Kidney (tissue), 14 donors: ENCODE measurements around the gene SLC7A14. TPM values are rescaled to one million over a fixed set of nuclear protein-coding genes. Genes with fewer than 3 reads are reported as not detected.

Experiments used
- DNase-seq, 5 donors: peaks; one replicate each; pipeline ENCODE4 v3.0.0-alpha.2; 2013 to 2020
- FAIRE-seq: peaks from 2 replicates; lab custom pipeline; 2012; peaks lifted over from hg19 to GRCh38; lab: Jason Lieb, UNC
- H3K27ac ChIP-seq, 2 donors: one replicate each; pipeline ENCODE4 v1.7.0; 2013; ENCODE audit warnings: low read depth in 2 of 2, low read length in 2 of 2, inconsistent platforms in 1 of 2
- H3K27me3 ChIP-seq: one replicate; pipeline ENCODE4 v1.7.1; 2013; ENCODE audit warnings: low read length, inconsistent platforms; ENCODE audit not compliant: control insufficient read depth, insufficient read depth
- H3K36me3 ChIP-seq, 3 donors: one replicate each; pipeline versions ENCODE4 v1.7.0 to v1.7.1; 2013; ENCODE audit warnings: low read length in 3 of 3, control low read depth in 1 of 3, inconsistent platforms in 1 of 3; ENCODE audit not compliant: insufficient read depth in 3 of 3, control insufficient read depth in 2 of 3
- H3K4me1 ChIP-seq, 3 donors: one replicate each; pipeline versions ENCODE4 v1.7.0 to v1.7.1; 2013; ENCODE audit warnings: low read length in 3 of 3, inconsistent platforms in 1 of 3, low read depth in 1 of 3; ENCODE audit not compliant: control insufficient read depth in 2 of 3, insufficient read depth in 2 of 3
- H3K4me3 ChIP-seq, 3 donors: one replicate each; pipeline versions ENCODE4 v1.7.0 to v1.8.1; 2013; ENCODE audit warnings: low read length in 3 of 3, control low read depth in 1 of 3, inconsistent platforms in 1 of 3
- H3K9ac ChIP-seq, 3 donors: one replicate each; pipeline versions ENCODE4 v1.7.0 to v1.7.1; 2013; ENCODE audit warnings: low read length in 3 of 3, control low read depth in 1 of 3, inconsistent platforms in 1 of 3
- H3K9me3 ChIP-seq, 3 donors: one replicate each; pipeline versions ENCODE4 v1.7.0 to v1.7.1; 2013; ENCODE audit warnings: low read length in 3 of 3, control low read depth in 1 of 3, inconsistent platforms in 1 of 3; ENCODE audit not compliant: control insufficient read depth in 2 of 3, insufficient read depth in 1 of 3
- CTCF ChIP-seq: IDR thresholded peaks from 3 replicates; pipeline ENCODE4 v1.5.1; 2012; ENCODE audit warnings: mild to moderate bottlenecking, moderate library complexity, borderline replicate concordance; ENCODE audit not compliant: insufficient read depth; ENCODE audit errors: extremely low read depth
- intact Hi-C: fragments of 100-400 bp; cut with DNase I; formaldehyde crosslinking; loops from one replicate; pipeline ENCODE4 v1.11.1; 2022
- polyA plus RNA-seq: library from polyadenylated mRNA; stranded (reverse); fragments of 350-450 nt; fragmentation: Illumina TruSeq; extraction: RNeasy Lipid Tissue Mini Kit (QIAGEN cat#74804); gene quantifications from one replicate; pipeline ENCODE4 v1.2.3, GENCODE V29; 2014; ENCODE audit warnings: low read depth, low replicate concordance; ENCODE audit not compliant: insufficient read depth
- total RNA-seq: library from RNA; stranded (reverse); fragmentation: NEBNext Ultra II Directional; extraction: Animal tissue kit (Norgen Biotek cat#: 25700); gene quantifications from one replicate; pipeline ENCODE4 v1.2.1, GENCODE V29; 2021
- donor health status: control.
- donor health status: control.
- donor health status: control.
- donor health status: control.
- donor health status: control.
- donor health status: DM: yes; HTN: yes; CAD: no.
- donor health status: Normal renal cell carcinoma (clear cell type).

Gene SLC7A14
- total and polyA plus RNA-seq, 2 donors from 2014 or later: 0.04 TPM; not detected in 1

DNA sequence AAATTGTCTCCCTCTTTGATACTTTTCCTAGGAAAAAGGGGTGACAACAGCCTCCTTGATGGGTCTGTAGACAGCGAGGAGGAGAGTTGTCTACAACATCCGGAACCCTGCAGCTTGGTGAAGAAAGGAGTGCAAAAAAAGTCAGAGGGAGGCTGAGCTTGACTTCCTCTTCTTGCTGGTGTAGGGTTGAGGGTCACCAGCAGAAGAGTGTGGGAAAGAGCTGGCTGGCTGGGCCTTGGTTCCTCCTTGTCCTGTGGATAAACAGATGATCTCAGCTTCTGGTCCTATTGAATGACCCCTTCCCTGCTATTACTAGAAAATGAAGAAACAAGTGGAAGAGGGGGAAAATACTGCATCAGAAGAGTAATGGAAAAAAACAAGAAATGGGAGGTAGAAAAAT lies 20.4 kb downstream of the SLC7A14 start:
- no peak for TF ChIP-seq CTCF
- FAIRE-seq: no peak
- no peaks in the 10 kb centered on the region for H3K27me3 ChIP-seq

DNA sequence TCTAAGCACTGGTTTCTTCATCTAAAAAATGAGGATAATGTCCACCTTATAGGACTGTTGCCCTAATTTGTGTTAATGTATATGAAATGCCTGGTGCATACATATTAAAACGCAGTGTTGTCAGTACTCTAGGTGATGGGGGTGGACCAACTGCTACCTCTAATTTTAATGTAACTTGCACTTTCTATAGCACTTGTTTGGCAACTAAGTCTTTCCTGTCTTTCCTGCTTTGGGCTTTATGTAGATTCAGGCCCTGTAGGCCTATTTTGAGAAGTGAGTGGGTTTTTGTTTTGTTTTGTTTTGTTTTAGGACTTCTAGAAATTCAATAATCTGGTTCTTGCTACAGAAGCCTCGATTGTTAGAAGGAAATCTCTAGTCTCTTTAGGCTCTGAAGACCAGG lies 21.2 kb downstream of the SLC7A14 start:
- no peaks in the 10 kb centered on the region for H3K27me3 ChIP-seq
- H3K4me1 ChIP-seq: no peaks in the 10 kb centered on the region
- no peaks in the 10 kb centered on the region for H3K9me3 ChIP-seq
- H3K27ac ChIP-seq: no peak overlapping the region
- no peak overlapping the region for H3K9ac ChIP-seq
- TF ChIP-seq CTCF: no peak
- no peak overlapping the region for H3K4me3 ChIP-seq
- FAIRE-seq: no peak
- intact Hi-C loops: no loop called here
- H3K36me3 ChIP-seq: no peaks in the 10 kb centered on the region
- no peak for DNase-seq

More for the DNA sequence above, 20.4 kb downstream of the SLC7A14 start:
- no peaks in the 10 kb centered on the region for H3K36me3 ChIP-seq
- H3K4me3 ChIP-seq: no peak overlapping the region
- no peak overlapping the region for H3K9ac ChIP-seq
- H3K27ac ChIP-seq: no peak overlapping the region
- intact Hi-C loops: no loop called here
- DNase-seq: no peak
- H3K4me1 ChIP-seq: no peaks in the 10 kb centered on the region
- no peaks in the 10 kb centered on the region for H3K9me3 ChIP-seq

GRCh38 chr3:170563712-170564423 lies 22.0 kb downstream of the SLC7A14 start:
- intact Hi-C loops: no loop called here
- Histone ChIP-seq H3K4me3 (no peak overlapping the region), H3K9ac (no peak overlapping the region)

More at GRCh38 chr3:170563712-170564423, 22.0 kb downstream of the SLC7A14 start:
- H3K4me1 ChIP-seq: no peaks in the 10 kb centered on the region
- FAIRE-seq (no peak), DNase-seq (peak in 2 of 5 donors; percentile 7 to 29)
- H3K36me3 ChIP-seq: no peaks in the 10 kb centered on the region
- H3K27ac ChIP-seq: no peak overlapping the region
- H3K9me3 ChIP-seq: no peaks in the 10 kb centered on the region
- no peak for TF ChIP-seq CTCF
- H3K27me3 ChIP-seq: no peaks in the 10 kb centered on the region
